Lower leg skin (tissue), 4 donors: ENCODE measurements around the gene MED29. TPM values are rescaled to one million over a fixed set of nuclear protein-coding genes. Genes with fewer than 3 reads are reported as not detected.

Source experiments
- DNase-seq, 2 donors: peaks; one replicate each; pipeline ENCODE4 v3.0.0-alpha.2; 2019; ENCODE audit warnings: low spot score in 2 of 2
- H3K4me3 ChIP-seq: fragments of 200-600 bp; sonication (generic); 2 replicates; pipeline ENCODE4 v1.5.1; 2017; ENCODE audit warnings: mild to moderate bottlenecking, low read depth; ENCODE audit not compliant: poor library complexity, severe bottlenecking
- CTCF ChIP-seq, 3 donors: fragments of 450-650 bp; IDR thresholded peaks; one replicate each; pipeline ENCODE4 v1.5.1; 2016; ENCODE audit warnings: antibody characterized with exemption in 3 of 3, mild to moderate bottlenecking in 3 of 3, moderate library complexity in 2 of 3
- POLR2A ChIP-seq, 2 donors: fragments of 450-650 bp; IDR thresholded peaks; one replicate each; pipeline ENCODE4 v1.6.1; 2016 to 2017; ENCODE audit warnings: antibody characterized with exemption in 2 of 2, mild to moderate bottlenecking in 1 of 2, moderate library complexity in 1 of 2
- WGBS, 2 donors: methylation state at CpG; one replicate each; pipeline ENCODE4 v1.1.5; 2018; 5-methylcytosine and 5-hydroxymethylcytosine counted together
- intact Hi-C: fragments of 100-400 bp; cut with DNase I; formaldehyde crosslinking; loops from one replicate; pipeline ENCODE4 v1.15.0; 2023; ENCODE audit warnings: low total_unique reads
- total RNA-seq, 4 donors: library from RNA; depleted of rRNA; stranded (reverse); fragments of >200 nt; gene quantifications; one replicate each; pipeline ENCODE4 v1.1.0, GENCODE V29; 2016

MED29 gene
- total RNA-seq, 4 donors from 2014 or later, result 30.3 to 35.8 (median 33.3) TPM

GRCh38 chr19:39380521-39381502 is 10.4 kb upstream of the MED29 start:
- no peak overlapping the region for H3K4me3 ChIP-seq
- intact Hi-C loops, result no loop called here

GRCh38 chr19:39381910-39382611 is 9.1 kb upstream of the MED29 start:
- H3K4me3 ChIP-seq, result no peak overlapping the region
- TF ChIP-seq CTCF (IDR thresholded peaks at IDR 0.05), result no peak
- no peak for TF ChIP-seq POLR2A (IDR thresholded peaks at IDR 0.05)
- no peak for DNase-seq
- 78 to 81% methylated on average over 10 of the region's 10 CpGs for WGBS, 2 donors
- intact Hi-C loops, result no loop called here

More at GRCh38 chr19:39380521-39381502, 10.4 kb upstream of the MED29 start:
- WGBS, 2 donors, result 81 to 83% methylated on average over 17 of the region's 17 CpGs
- no peak for TF ChIP-seq POLR2A (IDR thresholded peaks at IDR 0.05)
- TF ChIP-seq CTCF (IDR thresholded peaks at IDR 0.05), result no peak
- DNase-seq, result no peak

GRCh38 chr19:39382991-39383828 is 8.0 kb upstream of the MED29 start:
- TF ChIP-seq CTCF (IDR thresholded peaks at IDR 0.05), result no peak
- TF ChIP-seq POLR2A (IDR thresholded peaks at IDR 0.05), result no peak
- 86% methylated on average over 18 of the region's 18 CpGs for WGBS, 2 donors
- no peak overlapping the region for H3K4me3 ChIP-seq
- no peak for DNase-seq
- intact Hi-C loops, result no loop called here

GRCh38 chr19:39384839-39385568 is 6.2 kb upstream of the MED29 start:
- intact Hi-C loops, result no loop called here

More at GRCh38 chr19:39384839-39385568, 6.2 kb upstream of the MED29 start:
- no peak for DNase-seq
- WGBS, 2 donors, result 67% methylated on average over 9 of the region's 9 CpGs
- no peak overlapping the region for H3K4me3 ChIP-seq
- TF ChIP-seq CTCF (IDR thresholded peaks at IDR 0.05), result no peak
- TF ChIP-seq POLR2A (IDR thresholded peaks at IDR 0.05), result no peak
